Measurements from ENCODE around the gene AGBL5.
"Not testable (repeated sequence)": the region's sequence is repeated elsewhere in the genome, so short reads cannot be mapped to it uniquely, and the experiment has no call there.

AGBL5 gene

DNA sequence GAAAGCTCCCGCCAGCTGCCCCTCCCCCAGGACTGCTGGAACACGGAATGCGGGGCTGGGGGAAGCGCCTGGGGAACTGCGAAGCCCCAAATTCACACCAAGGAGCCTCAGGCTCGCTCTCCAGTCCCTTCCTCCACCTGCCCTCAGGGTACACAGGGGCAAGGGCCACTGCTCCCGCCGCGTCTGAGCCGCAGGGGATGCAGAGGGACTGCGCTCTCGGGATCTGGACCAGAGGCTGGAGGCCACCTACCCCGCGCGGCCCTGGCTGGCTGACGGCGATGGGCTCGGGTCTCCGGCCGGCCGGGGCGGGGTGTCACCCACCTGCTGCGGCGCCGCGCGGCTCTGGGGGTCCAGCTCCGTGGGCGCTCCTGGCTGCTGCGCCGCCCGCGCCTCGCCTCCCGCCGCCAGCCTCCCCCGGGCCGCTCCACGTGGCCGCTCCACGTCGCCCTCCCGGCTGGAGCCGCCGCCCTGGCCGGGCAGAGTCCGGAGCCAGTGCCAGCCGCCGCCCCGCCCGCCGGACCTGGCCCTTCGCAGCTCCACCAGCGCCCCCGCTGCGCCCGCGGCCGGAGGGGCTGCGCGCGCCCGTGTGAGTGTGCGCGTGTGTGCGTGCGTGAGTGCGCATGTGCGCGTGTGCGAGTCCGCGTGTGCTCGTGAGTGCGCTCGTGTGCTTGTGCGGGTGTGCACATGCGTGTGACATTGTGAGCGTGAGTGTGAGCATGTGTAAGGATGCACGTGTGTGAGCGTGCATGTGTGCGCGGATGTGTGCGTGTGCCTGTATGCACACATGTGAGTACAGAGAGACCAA lies 67.3 kb downstream of the AGBL5 start, which contains the start of gene CGREF1:
Gene CGREF1, minus strand, starts transcription at position 604 of the 805 bp plus-strand sequence. CDS start 14,762 bp downstream, outside the sequence.
- DNase-seq (ENCODE audit: low spot score), result no peak

DNA sequence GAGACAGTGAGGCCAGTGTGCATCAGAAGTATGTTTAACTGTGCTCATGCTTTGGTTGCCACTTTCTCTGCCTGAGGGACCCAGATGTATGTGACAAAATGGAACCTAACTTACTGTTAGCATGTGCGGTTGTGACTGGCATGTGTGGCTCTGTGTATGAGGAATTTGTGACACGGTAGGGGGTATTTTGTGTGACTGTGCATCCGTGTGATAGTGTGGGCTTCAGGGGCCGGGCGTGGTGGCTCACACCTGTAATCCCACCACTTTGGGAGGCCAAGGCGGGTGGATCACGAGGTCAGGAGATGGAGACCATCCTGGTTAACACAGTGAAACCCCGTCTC lies 67.8 kb downstream of the AGBL5 start:
- DNase-seq (ENCODE audit: low spot score), result not testable (repeated sequence)
